Suprapubic skin (tissue), 4 donors: ENCODE results near the gene SPIN2A. TPM values are rescaled to one million over a fixed set of nuclear protein-coding genes. Genes with fewer than 3 reads are reported as not detected.
"Not testable (repeated sequence)": the region's sequence is repeated elsewhere in the genome, so short reads cannot be mapped to it uniquely, and the experiment has no call there.

Source experiments
- DNase-seq, 2 donors: peaks; one replicate each; pipeline ENCODE4 v3.0.0-alpha.2; 2019; ENCODE audit warnings: low spot score in 2 of 2
- H3K27ac ChIP-seq: fragments of 200-600 bp; sonication (generic); one replicate; pipeline ENCODE4 v1.5.1; 2019
- H3K27me3 ChIP-seq: fragments of 200-600 bp; sonication (generic); one replicate; pipeline ENCODE4 v1.5.1; 2019
- H3K36me3 ChIP-seq: fragments of 200-600 bp; sonication (generic); one replicate; pipeline ENCODE4 v1.5.1; 2019
- H3K4me1 ChIP-seq: fragments of 200-600 bp; sonication (generic); one replicate; pipeline ENCODE4 v1.5.1; 2019
- H3K4me3 ChIP-seq: fragments of 200-600 bp; sonication (generic); one replicate; pipeline ENCODE4 v1.5.1; 2019; ENCODE audit warnings: mild to moderate bottlenecking
- H3K9me3 ChIP-seq: fragments of 200-600 bp; sonication (generic); one replicate; pipeline ENCODE4 v1.5.1; 2019
- EP300 ChIP-seq: sonication (generic); formaldehyde crosslinking; IDR thresholded peaks from one replicate; pipeline ENCODE4 v1.6.1; 2017; ENCODE audit warnings: antibody characterized with exemption
- POLR2A ChIP-seq, 2 donors: fragments of 450-650 bp; IDR thresholded peaks; one replicate each; pipeline ENCODE4 v1.6.1; 2017; ENCODE audit warnings: antibody characterized with exemption in 2 of 2, mild to moderate bottlenecking in 2 of 2, moderate library complexity in 2 of 2
- POLR2AphosphoS5 ChIP-seq, 3 donors: sonication (generic); formaldehyde crosslinking; IDR thresholded peaks; one replicate each; pipeline ENCODE4 v1.6.1; 2017; ENCODE audit warnings: antibody characterized with exemption in 3 of 3
- WGBS: methylation state at CpG from one replicate; pipeline ENCODE4 v1.1.5; 2018; 5-methylcytosine and 5-hydroxymethylcytosine counted together
- total RNA-seq, 4 donors: library from RNA; depleted of rRNA; stranded (reverse); fragments of >200 nt; gene quantifications; one replicate each; pipeline ENCODE4 v1.1.0, GENCODE V29; 2016
- TF ChIP-seq, protein P1 (sequence below), 2 donors: fragments of 200-600 bp in 1 of 2; fragments of 450-650 bp in 1 of 2; sonication (generic) in 1 of 2; IDR thresholded peaks; one replicate each; pipeline ENCODE4 v1.5.1; 2016 to 2019; ENCODE audit warnings: antibody characterized with exemption in 2 of 2, mild to moderate bottlenecking in 1 of 2, moderate library complexity in 1 of 2

The SPIN2A gene
- 1 to 10 TPM in 1 of 4 donors, under 1 TPM in 3; 0.21 to 1.4 (median 0.37) TPM for total RNA-seq

DNA sequence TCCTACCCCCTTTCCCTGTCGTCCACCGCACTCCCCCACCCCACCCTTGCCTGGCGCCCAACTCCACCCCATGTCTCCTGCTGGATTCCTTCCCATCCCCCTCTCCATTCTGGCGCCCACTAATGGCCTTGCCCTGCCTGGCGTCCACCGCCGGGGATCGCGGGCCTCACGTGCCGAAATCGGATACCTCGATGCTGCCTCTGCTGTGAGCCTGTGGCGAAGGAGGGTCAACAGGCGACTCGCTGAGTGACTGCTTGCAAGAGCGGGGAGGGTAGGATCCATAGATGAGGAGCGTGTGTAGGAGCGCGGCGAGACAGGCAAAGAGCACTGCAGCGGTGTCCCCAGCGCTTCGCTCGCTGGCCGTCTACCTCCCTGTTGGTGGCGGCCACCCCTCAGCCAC is at the start of gene SPIN2A:
Gene SPIN2A, minus strand, starts transcription at position 325 of the 400 bp plus-strand sequence. CDS start 800 bp downstream, outside the sequence.
- 53% methylated on average over 21 of the region's 27 CpGs for WGBS
- H3K4me1 ChIP-seq, DNase-seq, H3K27ac ChIP-seq, H3K9me3 ChIP-seq, H3K36me3 ChIP-seq, H3K27me3 ChIP-seq: not testable (repeated sequence)
- H3K4me3 ChIP-seq = peak within 1 kb of the TSS; percentile 38

DNA sequence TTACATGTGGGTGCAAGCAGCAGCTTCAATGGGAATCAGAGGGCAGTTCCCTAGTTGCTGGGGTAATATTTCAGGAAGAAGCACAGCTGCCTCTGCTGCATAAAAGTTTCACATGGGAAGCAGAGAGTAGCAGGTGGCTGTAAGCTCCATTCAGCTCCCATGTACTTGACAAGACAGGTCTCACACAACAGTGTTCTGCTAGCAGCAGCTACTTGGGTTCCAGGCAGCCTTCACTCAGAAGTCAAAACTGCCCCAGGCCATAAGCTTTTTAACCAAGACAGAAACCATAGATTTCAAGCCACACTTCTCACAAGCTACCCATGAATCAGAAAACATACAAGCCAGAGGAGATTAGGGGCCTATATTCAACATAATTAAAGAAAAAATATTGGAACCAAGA is 41.4 kb upstream of the SPIN2A start:
- H3K36me3 ChIP-seq = no peaks in the 10 kb centered on the region
- DNase-seq = no peak
- no peak for TF ChIP-seq POLR2A (IDR thresholded peaks at IDR 0.05)
- no peak for TF ChIP-seq POLR2AphosphoS5 (IDR thresholded peaks at IDR 0.05)
- TF ChIP-seq, protein P1, sequence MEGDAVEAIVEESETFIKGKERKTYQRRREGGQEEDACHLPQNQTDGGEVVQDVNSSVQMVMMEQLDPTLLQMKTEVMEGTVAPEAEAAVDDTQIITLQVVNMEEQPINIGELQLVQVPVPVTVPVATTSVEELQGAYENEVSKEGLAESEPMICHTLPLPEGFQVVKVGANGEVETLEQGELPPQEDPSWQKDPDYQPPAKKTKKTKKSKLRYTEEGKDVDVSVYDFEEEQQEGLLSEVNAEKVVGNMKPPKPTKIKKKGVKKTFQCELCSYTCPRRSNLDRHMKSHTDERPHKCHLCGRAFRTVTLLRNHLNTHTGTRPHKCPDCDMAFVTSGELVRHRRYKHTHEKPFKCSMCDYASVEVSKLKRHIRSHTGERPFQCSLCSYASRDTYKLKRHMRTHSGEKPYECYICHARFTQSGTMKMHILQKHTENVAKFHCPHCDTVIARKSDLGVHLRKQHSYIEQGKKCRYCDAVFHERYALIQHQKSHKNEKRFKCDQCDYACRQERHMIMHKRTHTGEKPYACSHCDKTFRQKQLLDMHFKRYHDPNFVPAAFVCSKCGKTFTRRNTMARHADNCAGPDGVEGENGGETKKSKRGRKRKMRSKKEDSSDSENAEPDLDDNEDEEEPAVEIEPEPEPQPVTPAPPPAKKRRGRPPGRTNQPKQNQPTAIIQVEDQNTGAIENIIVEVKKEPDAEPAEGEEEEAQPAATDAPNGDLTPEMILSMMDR (IDR thresholded peaks at IDR 0.05) = no peak
- no peak for TF ChIP-seq EP300
- H3K27me3 ChIP-seq = no peaks in the 10 kb centered on the region
- H3K4me1 ChIP-seq = no peaks in the 10 kb centered on the region
- H3K9me3 ChIP-seq = no peaks in the 10 kb centered on the region
- H3K27ac ChIP-seq = no peak overlapping the region
- no peak overlapping the region for H3K4me3 ChIP-seq

DNA sequence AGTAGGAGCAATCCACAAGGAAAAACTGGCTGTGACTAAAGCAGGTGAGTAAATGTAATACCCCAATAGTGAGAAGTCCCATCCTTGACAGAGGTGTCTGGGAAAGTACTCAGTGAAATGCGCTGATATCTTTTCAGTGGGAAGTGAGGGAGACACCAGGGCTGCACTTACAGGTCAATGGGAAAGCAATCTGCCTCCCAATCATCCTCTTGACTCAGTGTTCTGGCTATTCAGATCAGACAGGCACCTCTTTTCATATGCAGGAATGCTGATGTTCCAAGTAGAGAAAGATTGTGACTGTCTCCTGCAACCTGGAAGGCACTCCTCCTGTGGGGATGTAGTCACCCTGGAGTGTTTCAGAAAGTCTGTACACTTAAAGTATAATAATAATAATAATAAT is 39.9 kb upstream of the SPIN2A start:
- H3K4me1 ChIP-seq = no peaks in the 10 kb centered on the region
- WGBS = 67% methylated on average over 1 of the region's 1 CpG
- H3K9me3 ChIP-seq = no peaks in the 10 kb centered on the region
- H3K4me3 ChIP-seq = no peak overlapping the region
- no peaks in the 10 kb centered on the region for H3K27me3 ChIP-seq
- no peak overlapping the region for H3K27ac ChIP-seq
- no peak for DNase-seq
- no peaks in the 10 kb centered on the region for H3K36me3 ChIP-seq
- TF ChIP-seq, protein P1 (IDR thresholded peaks at IDR 0.05) = no peak
- no peak for TF ChIP-seq POLR2A (IDR thresholded peaks at IDR 0.05)
- TF ChIP-seq EP300 = no peak
- no peak for TF ChIP-seq POLR2AphosphoS5 (IDR thresholded peaks at IDR 0.05)

DNA sequence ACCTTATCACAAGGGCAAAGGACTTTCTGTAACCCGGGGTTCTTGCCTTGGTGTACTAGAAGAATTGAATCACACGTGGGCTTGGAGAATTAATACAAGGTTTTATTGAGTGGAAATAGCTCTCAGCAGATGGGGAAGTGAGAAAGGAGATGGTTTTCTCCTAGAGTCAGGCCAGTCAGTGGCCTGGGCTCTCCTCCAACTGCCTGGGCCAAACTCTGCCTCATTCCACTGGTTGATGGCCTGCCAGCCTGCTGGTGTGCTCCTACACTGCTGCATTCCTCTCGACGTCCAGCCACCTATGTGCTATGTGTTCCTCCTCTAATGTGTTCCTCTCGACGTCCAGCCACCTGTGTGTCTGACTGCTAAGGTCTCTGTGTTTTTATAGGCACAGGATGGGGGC is 35.3 kb upstream of the SPIN2A start:
- Histone ChIP-seq H3K9me3 (no peaks in the 10 kb centered on the region), H3K4me3 (no peak overlapping the region), H3K27me3 (no peaks in the 10 kb centered on the region), H3K27ac (no peak overlapping the region), H3K36me3 (no peaks in the 10 kb centered on the region), H3K4me1 (no peaks in the 10 kb centered on the region)
- DNase-seq = no peak
- TF ChIP-seq POLR2A (IDR thresholded peaks at IDR 0.05) = no peak
- TF ChIP-seq, protein P1 (IDR thresholded peaks at IDR 0.05) = no peak
- TF ChIP-seq EP300 = no peak
- no peak for TF ChIP-seq POLR2AphosphoS5 (IDR thresholded peaks at IDR 0.05)
- WGBS = 59% methylated on average over 6 of the region's 6 CpGs

DNA sequence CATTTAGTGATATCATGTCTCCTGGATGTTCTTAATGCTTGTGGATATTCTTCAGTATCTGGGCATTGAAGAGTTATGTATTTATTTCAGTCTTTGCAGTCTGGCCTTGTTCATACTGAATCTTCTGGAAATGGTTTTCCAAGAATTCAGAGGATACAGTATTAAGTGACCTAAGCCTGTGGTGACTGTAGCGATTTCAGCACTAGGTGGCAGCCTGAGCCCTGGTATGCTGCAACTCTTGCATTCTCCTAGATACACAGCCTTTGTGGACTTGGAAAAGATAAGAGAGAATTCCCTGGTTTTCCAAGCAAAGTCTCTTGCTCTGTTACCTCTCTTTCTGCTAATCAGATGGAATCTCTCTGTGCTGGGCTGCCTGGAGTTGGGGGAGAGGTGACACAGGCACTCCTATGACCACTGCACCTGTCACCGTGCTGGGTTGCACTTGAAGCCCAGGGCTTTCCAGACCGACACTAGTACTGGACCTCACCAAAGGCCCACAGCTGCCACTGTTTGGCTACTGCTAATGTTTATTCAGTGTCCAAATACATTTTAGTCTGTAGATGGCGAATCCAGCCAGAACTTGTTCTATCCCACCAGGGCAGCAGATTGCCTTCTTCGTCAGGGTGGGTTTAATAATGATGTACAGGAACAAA is 19.3 kb upstream of the SPIN2A start:
- Histone ChIP-seq H3K9me3 (no peaks in the 10 kb centered on the region), H3K4me1 (no peaks in the 10 kb centered on the region), H3K27me3 (no peaks in the 10 kb centered on the region), H3K4me3 (no peak overlapping the region), H3K36me3 (no peaks in the 10 kb centered on the region), H3K27ac (no peak overlapping the region)
- 66% methylated on average over 5 of the region's 5 CpGs for WGBS
- DNase-seq = no peak
- TF ChIP-seq POLR2A (IDR thresholded peaks at IDR 0.05) (no peak), POLR2AphosphoS5 (IDR thresholded peaks at IDR 0.05) (no peak), EP300 (no peak)
- TF ChIP-seq, protein P1 (IDR thresholded peaks at IDR 0.05) = no peak

DNA sequence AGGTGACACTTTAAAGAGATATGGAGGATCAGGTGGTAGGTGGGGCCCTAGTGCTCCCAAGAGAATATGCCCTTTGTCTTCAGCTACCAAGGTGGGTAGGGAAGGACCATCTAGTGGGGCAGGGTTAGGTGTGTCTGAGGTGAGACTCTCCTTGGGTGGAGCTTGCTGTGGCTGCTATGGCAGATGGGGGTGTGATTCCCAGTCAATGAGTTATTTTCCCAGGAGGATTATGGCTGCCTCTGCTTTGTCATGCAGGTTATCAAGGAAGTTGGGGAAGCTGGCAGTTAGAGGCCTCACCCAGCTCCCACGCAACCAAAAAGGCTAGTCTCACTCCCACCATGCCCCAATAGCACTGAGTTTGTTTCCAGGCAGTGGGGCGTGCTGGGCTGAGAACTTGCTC is 18.0 kb upstream of the SPIN2A start:
- no peak overlapping the region for H3K4me3 ChIP-seq
- H3K4me1 ChIP-seq = no peaks in the 10 kb centered on the region
- no peaks in the 10 kb centered on the region for H3K9me3 ChIP-seq
- H3K27me3 ChIP-seq = no peaks in the 10 kb centered on the region
- H3K27ac ChIP-seq = no peak overlapping the region
- no peak for DNase-seq
- no peak for TF ChIP-seq POLR2AphosphoS5 (IDR thresholded peaks at IDR 0.05)
- no peak for TF ChIP-seq EP300
- TF ChIP-seq POLR2A (IDR thresholded peaks at IDR 0.05) = no peak
- TF ChIP-seq, protein P1 (IDR thresholded peaks at IDR 0.05) = no peak
- H3K36me3 ChIP-seq = no peaks in the 10 kb centered on the region
- 50% methylated on average over 1 of the region's 2 CpGs for WGBS

DNA sequence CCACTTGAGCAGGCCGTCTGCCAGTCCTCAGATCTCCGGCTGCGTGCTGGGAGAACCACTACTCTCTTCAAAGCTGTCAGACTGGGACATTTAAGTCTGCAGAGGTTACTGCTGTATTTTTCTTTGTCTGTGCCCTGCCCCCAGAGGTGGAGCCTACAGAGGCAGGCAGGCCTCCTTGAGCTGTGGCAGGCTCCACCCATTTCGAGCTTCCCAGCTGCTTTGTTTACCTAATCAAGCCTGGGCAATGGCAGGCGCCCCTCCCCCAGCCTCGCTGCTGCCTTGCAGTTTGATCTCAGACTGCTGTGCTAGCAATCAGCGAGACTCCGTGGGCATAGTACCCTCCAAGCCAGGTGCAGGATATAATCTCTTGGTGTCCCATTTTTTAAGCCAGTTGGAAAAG is 15.0 kb upstream of the SPIN2A start:
- not testable (repeated sequence) for H3K27me3 ChIP-seq, H3K9me3 ChIP-seq, DNase-seq, H3K4me1 ChIP-seq, H3K4me3 ChIP-seq, H3K36me3 ChIP-seq, H3K27ac ChIP-seq
- WGBS = 87% methylated on average over 8 of the region's 8 CpGs
